ENCODE results near the gene AIFM3.

GRCh38 chr22:20943104-20943933 is 23.7 kb upstream of the AIFM3 start:
- TF ChIP-seq JUN (CRISPR knock-in tag; IDR thresholded peaks at IDR 0.05) = no peak
- TF ChIP-seq POLR2AphosphoS5 (IDR thresholded peaks at IDR 0.05; ENCODE audit: low read depth, low read length) = no peak
- no peak for TF ChIP-seq MAFK (conservative IDR thresholded peaks at IDR 0.05 in 1 of 2, IDR thresholded peaks at IDR 0.05 in 1 of 2; ENCODE audit: low read length in 2 of 2)
- no peak for TF ChIP-seq MIER3 (CRISPR knock-in tag; IDR thresholded peaks at IDR 0.05; ENCODE audit: borderline replicate concordance)
- no peak for TF ChIP-seq USF2 (IDR thresholded peaks at IDR 0.05; ENCODE audit: low read depth, low read length)
- TF ChIP-seq USF2 (CRISPR knock-in tag; IDR thresholded peaks at IDR 0.05; ENCODE audit: borderline replicate concordance) = no peak
- no peak for TF ChIP-seq CTCF (CRISPR knock-in tag; IDR thresholded peaks at IDR 0.05)
